Measurements from ENCODE around the gene SAFB2.
A peak's percentile ranks its signal among the peaks of the same experiment; 100 is the strongest.
"Not testable (repeated sequence)": the region's sequence is repeated elsewhere in the genome, so short reads cannot be mapped to it uniquely, and the experiment has no call there.

Gene SAFB2

GRCh38 chr19:5625641-5626040, 3.1 kb upstream of the SAFB2 start:
- Mint-ChIP-seq H3K9me3 (no peaks in the 10 kb centered on the region), H3K27ac (peak overlapping the region; percentile 98), H3K4me3 (peak overlapping the region; percentile 57), H3K36me3 (peaks cover 16% of the 10 kb centered on the region), H3K4me1 (peaks cover 42% of the 10 kb centered on the region), H3K27me3 (no peaks in the 10 kb centered on the region)
- ATAC-seq (ENCODE audit: low read depth) (no peak), DNase-seq (ENCODE audit: low spot score in 2 of 2) (no peak)

GRCh38 chr19:5624741-5625278, 2.2 kb upstream of the SAFB2 start:
- ATAC-seq (ENCODE audit: low read depth): no peak
- Mint-ChIP-seq H3K4me1 (peaks cover 46% of the 10 kb centered on the region), H3K36me3 (peaks cover 19% of the 10 kb centered on the region), H3K4me3 (peak overlapping the region; percentile 91), H3K27me3 (no peaks in the 10 kb centered on the region), H3K9me3 (no peaks in the 10 kb centered on the region), H3K27ac (peak overlapping the region; percentile 98)
- DNase-seq (ENCODE audit: low spot score in 2 of 2): no peak

GRCh38 chr19:5624018-5624663, 1.6 kb upstream of the SAFB2 start:
- Mint-ChIP-seq H3K4me3 (peak overlapping the region; percentile 91), H3K36me3 (peaks cover 19% of the 10 kb centered on the region), H3K4me1 (peaks cover 45% of the 10 kb centered on the region), H3K27me3 (no peaks in the 10 kb centered on the region), H3K9me3 (no peaks in the 10 kb centered on the region), H3K27ac (peak overlapping the region; percentile 98)
- no peak for ATAC-seq (ENCODE audit: low read depth)
- DNase-seq (ENCODE audit: low spot score in 2 of 2): no peak

- Mint-ChIP-seq H3K4me1 (peaks cover 43% of the 10 kb centered on the region), H3K27me3 (no peaks in the 10 kb centered on the region), H3K9me3 (no peaks in the 10 kb centered on the region), H3K4me3 (peak overlapping the region; percentile 99), H3K36me3 (peaks cover 23% of the 10 kb centered on the region), H3K27ac (peak overlapping the region; percentile 98)
- peak in 1 of 2 donors; percentile 16 for DNase-seq (ENCODE audit: low spot score in 2 of 2)
- ATAC-seq (ENCODE audit: low read depth): no peak
Observed at GRCh38 chr19:5623397-5624017, 931 bp upstream of the SAFB2 start.

- Mint-ChIP-seq H3K4me3 (peak overlapping the region; percentile 99), H3K9me3 (no peaks in the 10 kb centered on the region), H3K36me3 (peaks cover 20% of the 10 kb centered on the region), H3K27ac (peak overlapping the region; percentile 98), H3K27me3 (no peaks in the 10 kb centered on the region), H3K4me1 (peaks cover 39% of the 10 kb centered on the region)
- ATAC-seq (ENCODE audit: low read depth) (no peak), DNase-seq (ENCODE audit: low spot score in 2 of 2) (no peak)
Observed at GRCh38 chr19:5621945-5622464, 571 bp downstream of the SAFB2 start.

- ATAC-seq (ENCODE audit: low read depth) (no peak), DNase-seq (ENCODE audit: low spot score in 2 of 2) (peak in 1 of 2 donors; percentile 19)
- H3K27ac Mint-ChIP-seq: peak overlapping the region; percentile 98
- no peaks in the 10 kb centered on the region for H3K9me3 Mint-ChIP-seq
- peaks cover 18% of the 10 kb centered on the region for H3K36me3 Mint-ChIP-seq
- no peaks in the 10 kb centered on the region for H3K27me3 Mint-ChIP-seq
- peak overlapping the region; percentile 99 for H3K4me3 Mint-ChIP-seq
- peaks cover 37% of the 10 kb centered on the region for H3K4me1 Mint-ChIP-seq
Observed at GRCh38 chr19:5621311-5621944, 1.1 kb downstream of the SAFB2 start.

GRCh38 chr19:5619946-5620345, 2.6 kb downstream of the SAFB2 start:
- ATAC-seq (ENCODE audit: low read depth) (no peak), DNase-seq (ENCODE audit: low spot score in 2 of 2) (no peak)
- Mint-ChIP-seq H3K9me3 (no peaks in the 10 kb centered on the region), H3K27me3 (no peaks in the 10 kb centered on the region), H3K4me1 (peaks cover 27% of the 10 kb centered on the region), H3K36me3 (peaks cover 21% of the 10 kb centered on the region), H3K27ac (no peak overlapping the region), H3K4me3 (no peak overlapping the region)

GRCh38 chr19:5618591-5618990, 4.0 kb downstream of the SAFB2 start:
- peaks cover 27% of the 10 kb centered on the region for H3K36me3 Mint-ChIP-seq
- H3K27ac Mint-ChIP-seq: peak overlapping the region; percentile 24

GRCh38 chr19:5617080-5617479, 5.5 kb downstream of the SAFB2 start:
- Mint-ChIP-seq H3K4me1 (peaks cover 22% of the 10 kb centered on the region), H3K27me3 (no peaks in the 10 kb centered on the region), H3K9me3 (no peaks in the 10 kb centered on the region), H3K36me3 (peaks cover 36% of the 10 kb centered on the region), H3K27ac (no peak overlapping the region), H3K4me3 (no peak overlapping the region)
- ATAC-seq (ENCODE audit: low read depth) (no peak), DNase-seq (ENCODE audit: low spot score in 2 of 2) (no peak)

More at GRCh38 chr19:5618591-5618990, 4.0 kb downstream of the SAFB2 start:
- ATAC-seq (ENCODE audit: low read depth) (no peak), DNase-seq (ENCODE audit: low spot score in 2 of 2) (no peak)
- H3K27me3 Mint-ChIP-seq: no peaks in the 10 kb centered on the region
- no peak overlapping the region for H3K4me3 Mint-ChIP-seq
- no peaks in the 10 kb centered on the region for H3K9me3 Mint-ChIP-seq
- H3K4me1 Mint-ChIP-seq: peaks cover 21% of the 10 kb centered on the region

- Mint-ChIP-seq H3K4me1 (peaks cover 15% of the 10 kb centered on the region), H3K36me3 (peaks cover 40% of the 10 kb centered on the region), H3K27ac (no peak overlapping the region), H3K27me3 (no peaks in the 10 kb centered on the region), H3K4me3 (no peak overlapping the region), H3K9me3 (no peaks in the 10 kb centered on the region)
- no peak for DNase-seq (ENCODE audit: low spot score in 2 of 2)
- no peak for ATAC-seq (ENCODE audit: low read depth)
Observed at GRCh38 chr19:5615756-5616327, 6.7 kb downstream of the SAFB2 start.

- no peak overlapping the region for H3K27ac Mint-ChIP-seq
- H3K4me1 Mint-ChIP-seq: peaks cover 4% of the 10 kb centered on the region
- no peak overlapping the region for H3K4me3 Mint-ChIP-seq
- H3K9me3 Mint-ChIP-seq: no peaks in the 10 kb centered on the region
- H3K27me3 Mint-ChIP-seq: no peaks in the 10 kb centered on the region
- DNase-seq (ENCODE audit: low spot score in 2 of 2): no peak
- peaks cover 40% of the 10 kb centered on the region for H3K36me3 Mint-ChIP-seq
- ATAC-seq (ENCODE audit: low read depth): no peak
Observed at GRCh38 chr19:5612891-5613865, 9.4 kb downstream of the SAFB2 start.

GRCh38 chr19:5609881-5610448, 12.6 kb downstream of the SAFB2 start:
- Mint-ChIP-seq H3K27ac (no peak overlapping the region), H3K9me3 (no peaks in the 10 kb centered on the region), H3K36me3 (peaks cover 45% of the 10 kb centered on the region), H3K27me3 (no peaks in the 10 kb centered on the region), H3K4me3 (no peak overlapping the region), H3K4me1 (peaks cover 13% of the 10 kb centered on the region)
- DNase-seq (ENCODE audit: low spot score in 2 of 2) (no peak), ATAC-seq (ENCODE audit: low read depth) (no peak)

GRCh38 chr19:5608766-5609165, 13.8 kb downstream of the SAFB2 start:
- Mint-ChIP-seq H3K36me3 (peaks cover 45% of the 10 kb centered on the region), H3K4me1 (peaks cover 12% of the 10 kb centered on the region)
- ATAC-seq (ENCODE audit: low read depth); H3K27me3 Mint-ChIP-seq; H3K4me3 Mint-ChIP-seq; H3K9me3 Mint-ChIP-seq; DNase-seq (ENCODE audit: low spot score in 2 of 2); H3K27ac Mint-ChIP-seq: not testable (repeated sequence)
